Suppressor macrophage (primary cell): ENCODE data around the gene OTX2.

Experiments used
- DNase-seq, 4 experiments: peaks; one replicate each; pipeline ENCODE4 v3.0.0-alpha.2; 2020 to 2022

Gene OTX2

GRCh38 chr14:56796259-56796658 lies 14.0 kb downstream of the OTX2 start:
- no peak for DNase-seq

- DNase-seq: no peak
Observed at GRCh38 chr14:56795284-56795622, 15.0 kb downstream of the OTX2 start.

GRCh38 chr14:56794557-56795283 lies 15.6 kb downstream of the OTX2 start:
- no peak for DNase-seq

GRCh38 chr14:56794088-56794556 lies 16.2 kb downstream of the OTX2 start:
- no peak for DNase-seq

GRCh38 chr14:56789955-56790354 lies 20.3 kb downstream of the OTX2 start:
- DNase-seq: no peak

- DNase-seq: no peak
Observed at GRCh38 chr14:56787530-56787929, 22.7 kb downstream of the OTX2 start.

GRCh38 chr14:56782711-56783110 lies 27.6 kb downstream of the OTX2 start:
- no peak for DNase-seq

- no peak for DNase-seq
Observed at GRCh38 chr14:56774503-56774902, 35.8 kb downstream of the OTX2 start.

- no peak for DNase-seq
Observed at GRCh38 chr14:56770512-56770911, 39.8 kb downstream of the OTX2 start.

- no peak for DNase-seq
Observed at GRCh38 chr14:56760164-56760914, 49.9 kb downstream of the OTX2 start.

- no peak for DNase-seq
Observed at GRCh38 chr14:56759633-56760032, 50.6 kb downstream of the OTX2 start.

GRCh38 chr14:56759094-56759493 lies 51.2 kb downstream of the OTX2 start:
- DNase-seq: no peak

GRCh38 chr14:56754921-56755320 lies 55.4 kb downstream of the OTX2 start:
- DNase-seq: no peak

GRCh38 chr14:56753396-56753795 lies 56.9 kb downstream of the OTX2 start:
- no peak for DNase-seq

- DNase-seq: no peak
Observed at GRCh38 chr14:56752428-56752827, 57.9 kb downstream of the OTX2 start.

- no peak for DNase-seq
Observed at GRCh38 chr14:56751471-56751870, 58.8 kb downstream of the OTX2 start.
